HL-60 (cell line): ENCODE results near the gene LPIN1.

Source experiments
- DNase-seq, 2 experiments: peaks; one replicate each; pipeline ENCODE4 v3.0.0-alpha.2; 2010 to 2020; ENCODE audit warnings: low read depth in 1 of 2, low spot score in 1 of 2
- H3K27ac ChIP-seq: fragments of 250-450 bp; sonication (Bioruptor Pico); replicated peaks from 2 replicates; pipeline ENCODE4 v1.5.1; 2020; ENCODE audit warnings: mild to moderate bottlenecking, moderate library complexity
- H3K27me3 ChIP-seq: fragments of 250-450 bp; sonication (Bioruptor Pico); 2 replicates; pipeline ENCODE4 v1.5.1; 2021; ENCODE audit warnings: mild to moderate bottlenecking, moderate library complexity; ENCODE audit not compliant: insufficient read depth, poor library complexity, severe bottlenecking
- H3K4me3 ChIP-seq: replicated peaks from 2 replicates; pipeline ENCODE4 v1.5.1; 2011; ENCODE audit warnings: mild to moderate bottlenecking, control low read depth, low read length; ENCODE audit not compliant: insufficient read depth
- GABPA ChIP-seq: IDR thresholded peaks from 2 replicates; pipeline ENCODE4 v1.6.1; 2012; ENCODE audit warnings: low read depth
- POLR2AphosphoS5 ChIP-seq: IDR thresholded peaks from 2 replicates; pipeline ENCODE4 v1.6.1; 2012; ENCODE audit warnings: low read depth
- SPI1 ChIP-seq: IDR thresholded peaks from 2 replicates; pipeline ENCODE4 v1.6.1; 2012; ENCODE audit warnings: low read depth, mild to moderate bottlenecking, borderline replicate concordance
- long read RNA-seq: library from polyadenylated mRNA; unstranded; transcript quantifications from one replicate; pipeline ENCODE4 v2.0.0, GENCODE V29; 2020
- TF ChIP-seq, protein P1 (sequence below): IDR thresholded peaks from 2 replicates; pipeline ENCODE4 v1.6.1; 2012; ENCODE audit warnings: low read depth; ENCODE audit not compliant: insufficient replicate concordance
- TF ChIP-seq, protein P2 (sequence below): IDR thresholded peaks from one replicate; pipeline ENCODE4 v1.5.1; 2011; ENCODE audit warnings: low read length, control low read depth, inconsistent platforms; ENCODE audit not compliant: insufficient read depth

Gene LPIN1
- long read RNA-seq, full-length matches to known transcripts = 27 of 57 reads
- long read RNA-seq, partial matches to known transcripts = 16 of 57 reads
- long read RNA-seq, other reads (novel, unspliced or antisense) = 14 of 57 reads

DNA sequence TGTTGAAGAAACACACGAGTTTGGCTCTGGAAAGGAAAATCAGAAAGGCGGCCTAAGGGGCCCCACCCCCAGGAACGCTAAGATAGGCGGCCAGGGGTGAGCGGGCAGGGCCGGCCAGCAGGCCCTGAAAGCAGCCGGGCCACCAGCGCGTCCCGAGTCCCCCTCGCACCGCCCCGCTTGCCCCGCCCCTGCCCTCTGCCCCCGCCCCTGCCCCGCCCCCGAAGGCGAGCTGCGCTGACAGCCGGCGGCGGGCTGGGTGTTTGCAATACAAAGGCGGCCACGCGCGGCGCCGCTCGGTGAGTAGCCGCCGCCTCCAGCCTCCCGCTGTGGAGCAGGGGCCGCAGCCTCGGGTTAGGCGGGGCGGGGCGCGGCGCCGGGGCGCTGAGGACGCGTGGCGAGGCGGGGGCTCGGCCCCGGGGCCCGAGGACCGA lies at the start of gene LPIN1:
Gene LPIN1, plus strand, starts transcription at position 257 of the 431 bp plus-strand sequence. CDS start 18,910 bp downstream, outside the sequence.
- Histone ChIP-seq H3K27me3 (no peaks in the 10 kb centered on the region), H3K27ac (no peak within 1 kb of the TSS), H3K4me3 (peak within 1 kb of the TSS; percentile 65)
- TF ChIP-seq, protein P1, sequence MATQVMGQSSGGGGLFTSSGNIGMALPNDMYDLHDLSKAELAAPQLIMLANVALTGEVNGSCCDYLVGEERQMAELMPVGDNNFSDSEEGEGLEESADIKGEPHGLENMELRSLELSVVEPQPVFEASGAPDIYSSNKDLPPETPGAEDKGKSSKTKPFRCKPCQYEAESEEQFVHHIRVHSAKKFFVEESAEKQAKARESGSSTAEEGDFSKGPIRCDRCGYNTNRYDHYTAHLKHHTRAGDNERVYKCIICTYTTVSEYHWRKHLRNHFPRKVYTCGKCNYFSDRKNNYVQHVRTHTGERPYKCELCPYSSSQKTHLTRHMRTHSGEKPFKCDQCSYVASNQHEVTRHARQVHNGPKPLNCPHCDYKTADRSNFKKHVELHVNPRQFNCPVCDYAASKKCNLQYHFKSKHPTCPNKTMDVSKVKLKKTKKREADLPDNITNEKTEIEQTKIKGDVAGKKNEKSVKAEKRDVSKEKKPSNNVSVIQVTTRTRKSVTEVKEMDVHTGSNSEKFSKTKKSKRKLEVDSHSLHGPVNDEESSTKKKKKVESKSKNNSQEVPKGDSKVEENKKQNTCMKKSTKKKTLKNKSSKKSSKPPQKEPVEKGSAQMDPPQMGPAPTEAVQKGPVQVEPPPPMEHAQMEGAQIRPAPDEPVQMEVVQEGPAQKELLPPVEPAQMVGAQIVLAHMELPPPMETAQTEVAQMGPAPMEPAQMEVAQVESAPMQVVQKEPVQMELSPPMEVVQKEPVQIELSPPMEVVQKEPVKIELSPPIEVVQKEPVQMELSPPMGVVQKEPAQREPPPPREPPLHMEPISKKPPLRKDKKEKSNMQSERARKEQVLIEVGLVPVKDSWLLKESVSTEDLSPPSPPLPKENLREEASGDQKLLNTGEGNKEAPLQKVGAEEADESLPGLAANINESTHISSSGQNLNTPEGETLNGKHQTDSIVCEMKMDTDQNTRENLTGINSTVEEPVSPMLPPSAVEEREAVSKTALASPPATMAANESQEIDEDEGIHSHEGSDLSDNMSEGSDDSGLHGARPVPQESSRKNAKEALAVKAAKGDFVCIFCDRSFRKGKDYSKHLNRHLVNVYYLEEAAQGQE = no peak
- TF ChIP-seq SPI1 (no peak), POLR2AphosphoS5 (no peak), GABPA (no peak)
- TF ChIP-seq, protein P2, sequence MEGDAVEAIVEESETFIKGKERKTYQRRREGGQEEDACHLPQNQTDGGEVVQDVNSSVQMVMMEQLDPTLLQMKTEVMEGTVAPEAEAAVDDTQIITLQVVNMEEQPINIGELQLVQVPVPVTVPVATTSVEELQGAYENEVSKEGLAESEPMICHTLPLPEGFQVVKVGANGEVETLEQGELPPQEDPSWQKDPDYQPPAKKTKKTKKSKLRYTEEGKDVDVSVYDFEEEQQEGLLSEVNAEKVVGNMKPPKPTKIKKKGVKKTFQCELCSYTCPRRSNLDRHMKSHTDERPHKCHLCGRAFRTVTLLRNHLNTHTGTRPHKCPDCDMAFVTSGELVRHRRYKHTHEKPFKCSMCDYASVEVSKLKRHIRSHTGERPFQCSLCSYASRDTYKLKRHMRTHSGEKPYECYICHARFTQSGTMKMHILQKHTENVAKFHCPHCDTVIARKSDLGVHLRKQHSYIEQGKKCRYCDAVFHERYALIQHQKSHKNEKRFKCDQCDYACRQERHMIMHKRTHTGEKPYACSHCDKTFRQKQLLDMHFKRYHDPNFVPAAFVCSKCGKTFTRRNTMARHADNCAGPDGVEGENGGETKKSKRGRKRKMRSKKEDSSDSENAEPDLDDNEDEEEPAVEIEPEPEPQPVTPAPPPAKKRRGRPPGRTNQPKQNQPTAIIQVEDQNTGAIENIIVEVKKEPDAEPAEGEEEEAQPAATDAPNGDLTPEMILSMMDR = no peak
- DNase-seq = peak; percentile 54 to 66

GRCh38 chr2:11696736-11697102 lies 49.7 kb upstream of the LPIN1 start:
- Histone ChIP-seq H3K4me3 (no peak overlapping the region), H3K27me3 (no peaks in the 10 kb centered on the region), H3K27ac (no peak overlapping the region)
- TF ChIP-seq GABPA = no peak
- TF ChIP-seq, protein P1 = no peak
- TF ChIP-seq, protein P2 = no peak
- no peak for DNase-seq

- 0 out of 2 replicates have a peak, but pooled peaks have one; percentile 26 for TF ChIP-seq POLR2AphosphoS5
- TF ChIP-seq, protein P1 = no peak
- TF ChIP-seq GABPA = no peak
- no peak for TF ChIP-seq SPI1
- no peak overlapping the region for H3K27ac ChIP-seq
- peak; percentile 35 to 39 for DNase-seq
- H3K27me3 ChIP-seq = no peaks in the 10 kb centered on the region
- no peak overlapping the region for H3K4me3 ChIP-seq
Observed at GRCh38 chr2:11697103-11697871, 49.1 kb upstream of the LPIN1 start.
